Left renal cortex interstitium (tissue), 4 donors: Measurements from ENCODE around the gene SYT11. TPM values are rescaled to one million over a fixed set of nuclear protein-coding genes. Genes with fewer than 3 reads are reported as not detected.
A peak's percentile ranks its signal among the peaks of the same experiment; 100 is the strongest.
"Not testable (repeated sequence)": the region's sequence is repeated elsewhere in the genome, so short reads cannot be mapped to it uniquely, and the experiment has no call there.

Source experiments
- DNase-seq, 4 donors: peaks; one replicate each; pipeline ENCODE4 v3.0.0-alpha.2; 2013; ENCODE audit warnings: low read depth in 4 of 4, low spot score in 2 of 4, missing footprints in 1 of 4
- polyA plus RNA-seq, 4 donors: library from polyadenylated mRNA; unstranded; fragments of 120-200 nt; gene quantifications; one replicate each; pipeline ENCODE4 v1.2.1, GENCODE V29; 2013; ENCODE audit not compliant: insufficient read length in 4 of 4

Gene SYT11
- 10 to 100 TPM; 17.2 to 21.4 (median 20.4) TPM for polyA plus RNA-seq

GRCh38 chr1:155859234-155859829 lies at the start of gene SYT11:
SYT11 (plus strand) TSS chr1:155859567; CDS start chr1:155859762, 195 bp downstream.
- peak; percentile 91 to 97 (median 92) for DNase-seq

- no peak for DNase-seq
Observed at GRCh38 chr1:155812878-155813277, 46.5 kb upstream of the SYT11 start.

GRCh38 chr1:155813672-155814071 lies 45.7 kb upstream of the SYT11 start:
- DNase-seq: no peak

GRCh38 chr1:155816351-155816750 lies 43.0 kb upstream of the SYT11 start:
- no peak for DNase-seq

GRCh38 chr1:155827450-155827849 lies 31.9 kb upstream of the SYT11 start:
- no peak for DNase-seq

GRCh38 chr1:155831279-155831976 lies 27.9 kb upstream of the SYT11 start:
- DNase-seq: no peak

GRCh38 chr1:155833665-155834295 lies 25.6 kb upstream of the SYT11 start:
- no peak for DNase-seq

- no peak for DNase-seq
Observed at GRCh38 chr1:155834296-155834926, 25.0 kb upstream of the SYT11 start.

- not testable (repeated sequence) for DNase-seq
Observed at GRCh38 chr1:155834927-155835399, 24.4 kb upstream of the SYT11 start.

- no peak for DNase-seq
Observed at GRCh38 chr1:155835548-155835947, 23.8 kb upstream of the SYT11 start.

GRCh38 chr1:155840386-155840785 lies 19.0 kb upstream of the SYT11 start:
- DNase-seq: no peak

- no peak for DNase-seq
Observed at GRCh38 chr1:155844860-155845421, 14.4 kb upstream of the SYT11 start.

GRCh38 chr1:155847823-155848529 lies 11.4 kb upstream of the SYT11 start:
- no peak for DNase-seq

- DNase-seq: no peak
Observed at GRCh38 chr1:155850345-155850744, 9.0 kb upstream of the SYT11 start.

GRCh38 chr1:155856257-155856974 lies 3.0 kb upstream of the SYT11 start:
- DNase-seq: no peak

GRCh38 chr1:155856975-155857930 lies 2.1 kb upstream of the SYT11 start, which contains the start of gene GON4L:
GON4L (minus strand) TSS chr1:155857214; CDS start chr1:155853780, 3,434 bp downstream.
- peak; percentile 70 to 90 (median 82) for DNase-seq

GRCh38 chr1:155858800-155859233 lies 550 bp upstream of the SYT11 start:
- peak in 1 of 4 donors; percentile 42 for DNase-seq
